ENCODE data around the gene PRMT5.

GRCh38 chr14:22884076-22884737 lies 45.0 kb downstream of the PRMT5 start:
- TF ChIP-seq CTCF (conservative IDR thresholded peaks at IDR 0.05) (no peak), ZFX (IDR thresholded peaks at IDR 0.05) (no peak)
